Skin epidermis (tissue), 12 donors: ENCODE measurements around the gene CARD8.
A peak's percentile ranks its signal among the peaks of the same experiment; 100 is the strongest.

Source experiments
- H3K27ac ChIP-seq, 21 experiments: fragments of 200-600 bp; sonication (generic) in 11 of 21; one replicate each; pipeline ENCODE4 v1.5.0; 2020; ENCODE audit warnings: mild to moderate bottlenecking in 3 of 21, inconsistent platforms in 2 of 21, moderate library complexity in 2 of 21
- H3K4me3 ChIP-seq, 7 experiments: fragments of 200-600 bp; sonication (generic) in 2 of 7; one replicate each; pipeline ENCODE4 v1.5.0; 2020; ENCODE audit warnings: inconsistent platforms in 2 of 7, mild to moderate bottlenecking in 2 of 7, moderate library complexity in 1 of 7

The CARD8 gene

DNA sequence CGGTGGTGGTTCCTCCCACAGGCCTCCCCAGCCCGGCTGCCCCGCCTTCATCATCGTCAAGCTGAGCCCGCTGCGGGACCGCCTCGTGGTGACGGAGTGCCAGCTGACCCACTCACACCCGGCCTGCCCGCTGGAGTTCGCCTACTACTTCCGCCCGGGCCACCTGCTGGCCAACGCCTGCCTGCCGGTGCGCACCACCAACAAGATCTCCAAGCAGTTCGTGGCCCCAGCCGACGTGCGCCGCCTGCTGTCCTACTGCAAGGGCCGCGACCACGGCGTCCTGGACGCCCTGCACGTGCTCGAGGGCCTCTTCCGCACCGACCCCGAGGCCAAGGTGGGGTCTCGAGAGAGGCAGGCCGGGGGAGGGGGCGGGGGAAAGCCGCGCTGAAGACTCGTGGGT, 73.3 kb downstream of the CARD8 start:
- Histone ChIP-seq H3K27ac (no peak overlapping the region), H3K4me3 (no peak overlapping the region)

DNA sequence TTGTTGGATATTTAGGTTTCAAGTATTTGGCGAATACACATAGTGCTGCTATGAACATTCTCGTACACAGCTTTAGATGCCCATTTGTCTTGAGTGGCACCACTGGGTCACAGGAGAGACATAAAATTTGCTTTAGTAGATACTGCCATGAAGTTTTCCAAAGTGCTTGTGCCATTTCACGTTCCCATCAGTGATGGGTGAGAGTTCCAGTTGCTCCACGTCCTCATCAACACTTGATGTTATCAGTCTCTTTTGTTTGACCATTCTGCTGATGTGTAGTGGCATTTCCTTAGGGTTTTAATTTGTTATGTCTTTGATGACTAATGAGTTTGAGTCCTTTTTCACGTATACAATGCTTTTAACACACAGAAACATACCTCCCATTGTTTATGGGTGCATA, 74.2 kb downstream of the CARD8 start:
- no peak overlapping the region for H3K4me3 ChIP-seq
- no peak overlapping the region for H3K27ac ChIP-seq

DNA sequence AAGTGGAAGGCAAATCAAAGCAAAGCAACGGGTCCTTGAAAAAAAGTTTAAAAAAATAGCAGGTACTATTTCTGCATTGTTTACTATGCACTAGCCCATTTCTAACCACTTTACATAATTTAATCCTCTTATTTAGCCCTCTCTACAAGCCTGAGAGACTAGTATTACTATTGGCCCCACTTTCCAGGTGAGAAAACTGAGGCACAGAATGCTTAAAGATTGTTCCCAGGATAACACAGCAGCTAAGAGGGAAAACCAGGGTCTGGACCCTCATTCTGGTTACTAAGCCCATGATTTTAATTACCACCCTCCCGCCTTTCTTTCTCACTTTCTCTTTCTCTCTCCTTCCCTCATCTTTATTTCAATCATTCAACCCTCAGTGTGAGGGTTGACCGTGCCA, 79.5 kb downstream of the CARD8 start:
- H3K4me3 ChIP-seq: no peak overlapping the region

DNA sequence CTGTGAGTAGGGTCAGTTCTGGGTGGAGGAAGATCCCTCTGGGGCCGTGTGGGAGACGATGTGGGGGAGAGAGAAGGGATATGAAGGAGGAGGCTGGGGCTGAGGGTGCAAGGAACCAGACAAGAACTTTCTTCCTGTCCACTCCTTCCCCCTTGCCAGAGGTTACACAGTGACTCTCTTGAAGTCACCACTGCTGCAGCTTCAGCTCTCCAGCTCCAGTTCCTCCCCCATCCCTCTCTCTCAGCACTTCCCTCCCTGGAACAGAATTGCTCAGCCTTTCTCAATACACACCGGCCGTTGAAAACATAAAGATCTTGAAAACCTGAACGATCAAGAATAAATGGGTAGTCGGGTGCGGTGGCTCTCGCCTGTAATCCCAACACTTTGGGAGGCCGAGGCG, 80.1 kb downstream of the CARD8 start:
- no peak overlapping the region for H3K4me3 ChIP-seq
- no peak overlapping the region for H3K27ac ChIP-seq

More for the DNA sequence above, 79.5 kb downstream of the CARD8 start:
- no peak overlapping the region for H3K27ac ChIP-seq

DNA sequence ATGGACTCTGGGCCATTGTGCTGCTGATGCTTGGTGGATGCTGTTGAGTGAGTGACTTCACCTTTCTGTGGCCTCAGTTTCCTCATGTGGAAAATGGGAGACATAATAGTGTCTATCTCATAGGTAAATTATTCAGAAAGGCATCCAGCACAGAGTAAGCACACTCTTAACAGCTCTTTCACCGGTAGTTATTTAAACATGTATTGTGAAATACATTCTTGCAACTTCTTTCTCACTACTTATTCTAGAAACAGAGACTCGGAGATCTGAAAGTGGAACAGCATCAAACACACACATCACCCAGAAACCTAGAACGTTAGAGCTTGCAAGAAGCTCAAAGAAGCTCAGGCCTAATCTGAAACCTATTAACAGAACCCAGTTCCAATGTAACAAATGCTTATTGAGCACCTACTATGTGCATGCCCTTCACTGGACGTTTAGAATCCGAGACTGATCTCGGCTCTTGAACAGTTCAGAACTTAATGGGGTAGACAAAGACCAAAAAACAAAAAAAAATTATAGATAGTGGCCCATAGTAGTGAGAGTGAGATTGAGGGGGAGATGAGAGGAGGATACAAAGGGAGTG, 81.2 kb downstream of the CARD8 start:
- Histone ChIP-seq H3K27ac (no peak overlapping the region), H3K4me3 (no peak overlapping the region)

DNA sequence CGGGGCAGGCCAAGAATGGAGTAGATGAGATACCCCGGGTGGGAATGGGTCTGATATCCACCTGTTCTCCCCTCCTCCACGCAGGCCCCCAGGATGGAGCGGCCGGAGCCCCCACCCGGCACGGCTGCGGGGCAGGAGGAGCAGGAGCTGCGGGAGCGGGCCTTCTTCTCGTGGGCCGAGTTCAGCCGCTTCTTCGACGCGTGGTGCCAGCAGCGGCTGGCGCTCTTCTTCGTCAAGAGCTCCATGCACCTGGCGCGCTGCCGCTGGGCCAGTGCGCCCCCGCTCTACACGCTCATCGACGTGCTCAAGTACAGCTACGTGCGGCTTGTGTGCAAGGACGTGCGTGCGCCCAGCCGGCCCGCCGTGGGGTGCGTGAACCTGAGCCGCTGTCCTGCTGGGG, 84.0 kb downstream of the CARD8 start:
- Histone ChIP-seq H3K4me3 (no peak overlapping the region), H3K27ac (no peak overlapping the region)

DNA sequence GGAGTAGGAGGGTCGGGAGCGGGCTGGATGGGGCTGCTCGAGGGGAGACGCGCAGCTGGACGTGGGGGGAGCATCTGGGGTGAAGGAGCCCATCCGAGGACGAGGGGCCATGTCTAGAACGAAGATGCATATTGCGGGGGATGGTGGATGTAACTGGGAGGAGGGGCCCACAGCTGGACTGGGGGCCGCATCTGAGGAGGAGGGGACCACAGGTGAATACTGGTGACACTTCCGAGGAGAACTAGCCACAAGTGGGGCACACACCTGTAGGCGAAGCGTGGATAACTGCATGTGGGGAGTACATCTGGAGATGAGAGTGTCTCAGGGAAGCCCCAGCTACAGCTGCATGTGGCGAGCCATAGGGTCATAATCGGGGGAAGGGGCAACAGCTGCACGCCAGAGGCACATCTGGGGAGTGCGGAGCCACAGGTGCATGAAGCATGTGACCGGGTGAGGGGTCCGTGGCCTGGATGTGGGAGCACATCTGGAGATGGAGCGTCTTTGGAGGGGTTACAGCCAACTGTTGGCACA, 84.8 kb downstream of the CARD8 start:
- peak overlapping the region; percentile 38 to 98 (median 91) for H3K27ac ChIP-seq
- peak overlapping the region; percentile 55 to 87 (median 84) for H3K4me3 ChIP-seq

DNA sequence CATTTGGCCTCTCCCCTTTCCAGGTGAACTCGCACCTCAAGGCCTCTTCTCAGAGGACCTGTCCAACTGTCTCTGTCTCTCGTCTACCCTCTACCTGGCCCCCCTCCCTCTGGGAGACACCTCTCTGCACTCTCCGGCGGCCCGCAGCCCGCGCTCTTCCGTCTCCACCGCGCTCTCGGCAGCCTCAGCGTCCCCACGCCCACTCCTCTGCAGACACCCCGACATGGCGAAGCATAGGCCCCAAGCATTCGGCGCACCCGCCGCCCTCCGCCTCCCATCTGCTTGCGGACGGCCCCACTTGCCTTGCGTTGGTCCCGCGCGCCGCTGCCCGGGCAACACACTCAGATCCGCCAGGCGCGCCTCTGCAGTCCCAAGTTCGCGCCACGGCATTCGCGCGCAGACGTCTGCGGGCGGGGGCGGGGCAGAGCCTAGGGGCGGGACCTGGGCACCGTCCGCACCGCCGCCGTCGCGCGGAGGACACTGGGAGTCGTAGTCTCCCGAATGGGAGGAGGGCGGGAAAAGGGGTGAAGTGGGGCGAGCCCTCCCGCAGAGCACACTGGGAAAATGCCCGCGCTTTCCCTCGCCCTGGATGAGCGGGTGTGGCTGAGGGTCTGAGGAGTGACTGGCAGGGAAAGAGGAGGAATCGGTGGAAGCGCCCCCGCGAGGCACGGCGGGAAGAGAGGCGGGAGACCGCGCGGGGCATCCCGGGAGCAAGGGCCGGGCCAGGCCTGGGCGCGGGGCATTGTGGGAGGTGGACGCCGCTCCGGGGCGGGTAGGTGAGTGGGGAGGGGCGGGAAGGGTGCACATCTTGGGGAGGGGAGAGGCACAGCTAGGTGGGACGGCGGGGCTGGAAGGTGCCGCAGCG, 85.5 kb downstream of the CARD8 start, which contains the start of the genes LIG1 and ZSWIM9:
TSS of gene LIG1 (minus strand) at position 406 of the 865 bp plus-strand sequence. CDS start 4,778 bp downstream, outside the sequence.
TSS of gene ZSWIM9 (plus strand) at position 742 of the 865 bp plus-strand sequence. CDS start 1,123 bp downstream, outside the sequence.
- peak within 1 kb of the TSS; percentile 38 to 98 (median 91) for H3K27ac ChIP-seq
- H3K4me3 ChIP-seq: peak within 1 kb of the TSS; percentile 55 to 87 (median 84)

DNA sequence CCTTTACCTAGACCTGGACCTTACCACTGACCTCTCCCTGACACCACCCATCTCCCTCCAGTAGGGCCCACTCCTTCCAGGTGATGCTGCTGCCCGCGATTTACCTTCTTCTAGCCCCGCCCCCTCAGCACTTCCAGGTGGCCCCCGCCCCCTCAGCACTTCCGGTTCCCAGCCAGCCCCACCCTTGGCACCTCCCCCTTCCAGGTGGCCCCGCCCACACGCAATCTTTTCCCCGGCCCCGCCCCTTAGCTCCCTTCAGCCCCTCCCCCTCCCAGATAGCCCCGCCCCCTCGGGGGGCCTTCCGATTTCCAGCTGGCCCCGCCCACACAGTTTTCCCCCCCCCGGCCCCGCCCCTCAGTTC, 86.2 kb downstream of the CARD8 start:
- peak overlapping the region in 18 of 21 experiments; percentile 82 to 98 (median 94) for H3K27ac ChIP-seq
- peak overlapping the region; percentile 55 to 87 (median 84) for H3K4me3 ChIP-seq

DNA sequence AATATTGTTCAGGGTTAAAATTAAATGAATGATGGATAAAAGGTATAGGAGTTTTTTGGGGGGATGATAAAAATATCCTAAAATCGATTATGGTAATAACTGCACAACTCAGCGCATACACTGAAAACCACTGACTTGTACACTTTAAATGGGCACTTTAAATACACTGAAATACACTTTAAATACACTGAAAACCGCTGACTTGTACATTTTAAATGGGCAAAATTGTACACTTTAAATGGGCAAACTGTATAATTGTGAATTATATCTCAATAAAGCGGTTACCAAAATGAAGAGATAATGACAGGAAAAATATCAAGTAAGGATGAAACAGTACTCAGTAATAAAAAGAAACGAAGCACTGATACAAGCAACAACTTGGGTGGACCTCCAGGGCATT, 87.0 kb downstream of the CARD8 start:
- H3K27ac ChIP-seq: peak overlapping the region in 3 of 21 experiments; percentile 8 to 88 (median 20)
- no peak overlapping the region for H3K4me3 ChIP-seq

DNA sequence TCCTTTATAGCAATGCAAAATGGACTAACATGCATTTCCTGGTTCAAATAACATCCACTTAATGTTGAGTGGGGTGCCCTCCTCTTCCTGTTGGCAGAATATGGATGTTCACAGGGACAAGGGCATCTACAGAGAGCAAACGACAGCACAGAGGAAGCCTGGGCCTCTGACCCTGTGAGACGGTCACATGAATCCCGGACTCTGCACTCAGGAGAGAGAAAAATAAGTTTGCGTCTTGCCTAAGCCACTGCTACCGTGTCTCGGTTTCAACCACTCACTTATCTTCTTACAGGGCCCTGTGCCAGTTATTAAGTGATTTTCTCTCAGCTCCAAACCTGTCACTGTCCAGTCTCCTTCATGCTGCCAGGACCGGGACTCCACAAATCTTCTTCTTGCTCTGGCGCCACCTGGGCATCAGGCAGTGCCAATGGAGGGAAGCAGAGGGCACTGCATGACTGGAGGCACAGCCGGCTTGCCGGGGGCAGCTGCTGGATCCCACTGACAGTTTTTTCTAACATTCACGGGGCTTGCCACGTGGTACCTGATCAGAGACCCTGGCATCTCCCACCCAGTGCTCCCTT, 97.4 kb downstream of the CARD8 start:
- Histone ChIP-seq H3K4me3 (no peak overlapping the region), H3K27ac (no peak overlapping the region)
